HepG2 (cell line): Measurements from ENCODE around the gene RGPD3.
"Not testable (repeated sequence)": the region's sequence is repeated elsewhere in the genome, so short reads cannot be mapped to it uniquely, and the experiment has no call there.

Source experiments
- CBFB ChIP-seq: sonication (generic); formaldehyde crosslinking; IDR thresholded peaks from 2 replicates; pipeline ENCODE4 v1.4.0; 2020; ENCODE audit warnings: missing genetic modification reagents
- FOXM1 ChIP-seq: sonication (generic); formaldehyde crosslinking; IDR thresholded peaks from 2 replicates; pipeline ENCODE4 v1.5.0; 2020; ENCODE audit warnings: missing genetic modification reagents
- POLR2A ChIP-seq, 2 experiments: IDR thresholded peaks; 2 replicates each; pipeline ENCODE4 v1.6.1; 2011; ENCODE audit warnings: low read depth in 2 of 2, low read length in 2 of 2, mild to moderate bottlenecking in 1 of 2, moderate library complexity in 1 of 2; ENCODE audit not compliant: insufficient read depth in 1 of 2
- TBL1XR1 ChIP-seq: fragments of 150-350 bp; IDR thresholded peaks from 2 replicates; pipeline ENCODE4 v1.6.1; 2014; ENCODE audit warnings: borderline replicate concordance, low read length; ENCODE audit not compliant: partially characterized antibody
- TCF12 ChIP-seq, 2 experiments: fragments of 450-650 bp in 1 of 2; sonication (generic) in 1 of 2; formaldehyde crosslinking in 1 of 2; IDR thresholded peaks; 2 replicates each; pipeline versions ENCODE4 v1.6.1 to v1.8.0; 2017 to 2022; ENCODE audit warnings: antibody characterized with exemption in 1 of 2, mild to moderate bottlenecking in 1 of 2, missing genetic modification reagents in 1 of 2, moderate library complexity in 1 of 2
- TGIF2 ChIP-seq: IDR thresholded peaks from 2 replicates; pipeline ENCODE4 v1.6.1; 2016; ENCODE audit warnings: control low read depth, missing compliant biosample characterization
- YY1 ChIP-seq: IDR thresholded peaks from 2 replicates; pipeline ENCODE4 v1.6.1; 2011; ENCODE audit warnings: low read length, low read depth, moderate library complexity, mild to moderate bottlenecking; ENCODE audit not compliant: insufficient read depth, insufficient replicate concordance
- ZFP36 ChIP-seq: fragments of 150-350 bp; IDR thresholded peaks from 2 replicates; pipeline ENCODE4 v1.6.1; 2018; ENCODE audit warnings: borderline replicate concordance, low read length, low read depth; ENCODE audit not compliant: partially characterized antibody
- ZNF24 ChIP-seq: fragments of 450-650 bp; IDR thresholded peaks from 2 replicates; pipeline ENCODE4 v1.6.1; 2017; ENCODE audit warnings: antibody characterized with exemption, mild to moderate bottlenecking
- ZNF615 ChIP-seq: sonication (generic); formaldehyde crosslinking; IDR thresholded peaks from 2 replicates; pipeline ENCODE4 v1.5.0; 2020; ENCODE audit warnings: mild to moderate bottlenecking, missing genetic modification reagents, borderline replicate concordance
- TF ChIP-seq, protein P1 (sequence below): sonication (generic); formaldehyde crosslinking; IDR thresholded peaks from 2 replicates; pipeline ENCODE4 v1.5.0; 2020; ENCODE audit warnings: mild to moderate bottlenecking, missing genetic modification reagents, moderate library complexity
- TF ChIP-seq, protein P2 (sequence below): sonication (generic); formaldehyde crosslinking; IDR thresholded peaks from 2 replicates; pipeline ENCODE4 v1.4.0; 2020; ENCODE audit warnings: mild to moderate bottlenecking, missing genetic modification reagents

DNA sequence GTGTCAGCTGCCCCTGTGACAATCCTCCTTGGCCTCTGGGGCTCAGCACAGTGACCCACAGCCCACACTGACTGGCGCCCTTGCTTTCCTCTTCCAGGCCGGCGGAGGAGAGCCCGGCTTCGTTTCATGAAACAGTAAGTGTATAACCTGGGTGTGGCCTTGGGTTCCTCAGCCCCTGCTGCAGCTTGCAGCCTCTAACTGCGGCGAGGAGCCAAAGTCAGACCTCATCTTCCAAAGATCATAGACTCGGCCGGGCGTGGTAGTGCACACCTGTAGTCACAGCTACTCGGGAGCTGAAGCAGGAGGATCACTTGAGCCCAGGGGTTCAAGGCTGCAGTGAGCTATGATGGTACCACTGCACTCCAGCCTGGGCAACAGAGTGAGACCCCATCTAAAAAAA, 36.0 kb upstream of the RGPD3 start:
- TF ChIP-seq, protein P1, sequence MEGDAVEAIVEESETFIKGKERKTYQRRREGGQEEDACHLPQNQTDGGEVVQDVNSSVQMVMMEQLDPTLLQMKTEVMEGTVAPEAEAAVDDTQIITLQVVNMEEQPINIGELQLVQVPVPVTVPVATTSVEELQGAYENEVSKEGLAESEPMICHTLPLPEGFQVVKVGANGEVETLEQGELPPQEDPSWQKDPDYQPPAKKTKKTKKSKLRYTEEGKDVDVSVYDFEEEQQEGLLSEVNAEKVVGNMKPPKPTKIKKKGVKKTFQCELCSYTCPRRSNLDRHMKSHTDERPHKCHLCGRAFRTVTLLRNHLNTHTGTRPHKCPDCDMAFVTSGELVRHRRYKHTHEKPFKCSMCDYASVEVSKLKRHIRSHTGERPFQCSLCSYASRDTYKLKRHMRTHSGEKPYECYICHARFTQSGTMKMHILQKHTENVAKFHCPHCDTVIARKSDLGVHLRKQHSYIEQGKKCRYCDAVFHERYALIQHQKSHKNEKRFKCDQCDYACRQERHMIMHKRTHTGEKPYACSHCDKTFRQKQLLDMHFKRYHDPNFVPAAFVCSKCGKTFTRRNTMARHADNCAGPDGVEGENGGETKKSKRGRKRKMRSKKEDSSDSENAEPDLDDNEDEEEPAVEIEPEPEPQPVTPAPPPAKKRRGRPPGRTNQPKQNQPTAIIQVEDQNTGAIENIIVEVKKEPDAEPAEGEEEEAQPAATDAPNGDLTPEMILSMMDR (CRISPR knock-in tag) = not testable (repeated sequence)
- not testable (repeated sequence) for TF ChIP-seq POLR2A (IDR thresholded peaks at IDR 0.05; ENCODE audit: insufficient read depth in 1 of 2, low read depth in 2 of 2, low read length in 2 of 2); TGIF2 (CRISPR knock-in tag); ZFP36; ZNF24; ZNF615; FOXM1 (CRISPR knock-in tag); TCF12 (IDR thresholded peaks at IDR 0.05); TCF12 (CRISPR knock-in tag; IDR thresholded peaks at IDR 0.05); TBL1XR1; YY1; CBFB (CRISPR knock-in tag)
- TF ChIP-seq, protein P2, sequence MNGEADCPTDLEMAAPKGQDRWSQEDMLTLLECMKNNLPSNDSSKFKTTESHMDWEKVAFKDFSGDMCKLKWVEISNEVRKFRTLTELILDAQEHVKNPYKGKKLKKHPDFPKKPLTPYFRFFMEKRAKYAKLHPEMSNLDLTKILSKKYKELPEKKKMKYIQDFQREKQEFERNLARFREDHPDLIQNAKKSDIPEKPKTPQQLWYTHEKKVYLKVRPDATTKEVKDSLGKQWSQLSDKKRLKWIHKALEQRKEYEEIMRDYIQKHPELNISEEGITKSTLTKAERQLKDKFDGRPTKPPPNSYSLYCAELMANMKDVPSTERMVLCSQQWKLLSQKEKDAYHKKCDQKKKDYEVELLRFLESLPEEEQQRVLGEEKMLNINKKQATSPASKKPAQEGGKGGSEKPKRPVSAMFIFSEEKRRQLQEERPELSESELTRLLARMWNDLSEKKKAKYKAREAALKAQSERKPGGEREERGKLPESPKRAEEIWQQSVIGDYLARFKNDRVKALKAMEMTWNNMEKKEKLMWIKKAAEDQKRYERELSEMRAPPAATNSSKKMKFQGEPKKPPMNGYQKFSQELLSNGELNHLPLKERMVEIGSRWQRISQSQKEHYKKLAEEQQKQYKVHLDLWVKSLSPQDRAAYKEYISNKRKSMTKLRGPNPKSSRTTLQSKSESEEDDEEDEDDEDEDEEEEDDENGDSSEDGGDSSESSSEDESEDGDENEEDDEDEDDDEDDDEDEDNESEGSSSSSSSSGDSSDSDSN (CRISPR knock-in tag) = not testable (repeated sequence)
